VCaP (cell line): Measurements from ENCODE around the gene TRIM7.

Experiments
- H3K27ac ChIP-seq: fragments of 450-650 bp; 2 replicates; pipeline ENCODE4 v1.5.1; 2017
- CTCF ChIP-seq: fragments of 450-650 bp; conservative IDR thresholded peaks from 2 replicates; pipeline ENCODE4 v1.5.1; 2017; ENCODE audit warnings: mild to moderate bottlenecking, moderate library complexity

The TRIM7 gene

GRCh38 chr5:181188700-181189362 lies 16.2 kb downstream of the TRIM7 start:
- H3K27ac ChIP-seq: peak overlapping the region; percentile 95
- TF ChIP-seq CTCF: peak; percentile 49

GRCh38 chr5:181187500-181188213 lies 17.3 kb downstream of the TRIM7 start:
- peak; percentile 72 for TF ChIP-seq CTCF
- peak overlapping the region; percentile 95 for H3K27ac ChIP-seq

GRCh38 chr5:181186986-181187499 lies 18.0 kb downstream of the TRIM7 start:
- TF ChIP-seq CTCF: no peak
- H3K27ac ChIP-seq: peak overlapping the region; percentile 95

- H3K27ac ChIP-seq: peak overlapping the region; percentile 96; the same call in 1 of the 2 replicates
- no peak for TF ChIP-seq CTCF
Observed at GRCh38 chr5:181186022-181186421, 19.0 kb downstream of the TRIM7 start.

- H3K27ac ChIP-seq: peak overlapping the region; percentile 96
- no peak for TF ChIP-seq CTCF
Observed at GRCh38 chr5:181185560-181185959, 19.4 kb downstream of the TRIM7 start.

- no peak for TF ChIP-seq CTCF
- H3K27ac ChIP-seq: peak overlapping the region; percentile 96
Observed at GRCh38 chr5:181184845-181185216, 20.2 kb downstream of the TRIM7 start.

GRCh38 chr5:181182651-181183050 lies 22.3 kb downstream of the TRIM7 start:
- H3K27ac ChIP-seq: peak overlapping the region; percentile 23

More at GRCh38 chr5:181182651-181183050, 22.3 kb downstream of the TRIM7 start:
- TF ChIP-seq CTCF: no peak
